Astrocyte (in vitro differentiated cells and primary cell): ENCODE data around the gene ETV6.

Experiments
- CTCF ChIP-seq: IDR thresholded peaks from 2 replicates; pipeline ENCODE4 v1.5.1; 2011; ENCODE audit warnings: low read depth, mild to moderate bottlenecking, inconsistent platforms, low read length, moderate library complexity; ENCODE audit not compliant: insufficient read depth
- EZH2 ChIP-seq: IDR thresholded peaks from 2 replicates; pipeline ENCODE4 v1.6.1; 2012; ENCODE audit warnings: mild to moderate bottlenecking, low read length, inconsistent platforms; ENCODE audit not compliant: insufficient read depth

DNA sequence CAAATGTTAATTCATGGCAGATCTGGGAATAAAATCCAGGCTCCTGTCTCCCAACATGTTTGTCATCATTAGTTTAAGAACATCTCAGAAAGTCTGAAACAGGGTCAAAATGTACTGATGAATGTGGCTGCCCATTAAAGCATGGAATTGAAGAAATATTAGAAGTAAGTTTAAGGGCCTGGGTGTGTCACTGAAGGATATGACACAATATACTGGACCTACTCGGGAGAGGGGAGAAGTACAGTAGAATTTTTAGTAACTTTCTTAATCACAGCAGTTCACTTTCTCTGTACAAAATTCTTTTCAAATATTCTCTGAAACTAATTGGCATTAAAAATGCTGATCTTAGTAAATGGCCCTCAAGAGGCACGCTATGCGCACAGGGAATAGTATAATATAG lies 185.5 kb downstream of the ETV6 start:
- TF ChIP-seq CTCF (no peak), EZH2 (no peak)
